HL-60/S4 treated with retinoic acid at 250 ng/mL for 4 days and 3 days (cell line): ENCODE measurements around the gene OAS3.
"Not testable (repeated sequence)": the region's sequence is repeated elsewhere in the genome, so short reads cannot be mapped to it uniquely, and the experiment has no call there.

Source experiments
- in situ Hi-C: fragments of 300-500 bp; cut with MboI; formaldehyde crosslinking; loops from 2 replicates; pipeline ENCODE4 v1.7.0; 2022; ENCODE audit warnings: low sequenced_read_pairs

OAS3 gene

DNA sequence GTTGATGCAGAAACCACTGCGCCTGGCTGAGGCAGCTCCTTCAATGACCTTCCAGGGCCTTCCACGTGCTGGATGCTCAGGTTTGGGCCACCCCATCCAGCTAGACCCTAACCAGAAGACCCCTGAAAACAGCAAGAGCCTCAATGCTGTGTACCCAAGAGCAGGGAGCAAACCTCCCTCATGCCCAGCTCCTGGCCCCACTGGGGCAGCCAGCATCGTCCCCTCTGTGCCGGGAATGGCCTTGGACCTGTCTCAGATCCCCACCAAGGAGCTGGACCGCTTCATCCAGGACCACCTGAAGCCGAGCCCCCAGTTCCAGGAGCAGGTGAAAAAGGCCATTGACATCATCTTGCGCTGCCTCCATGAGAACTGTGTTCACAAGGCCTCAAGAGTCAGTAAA is 10.5 kb downstream of the OAS3 start:
- in situ Hi-C loops = no loop called here

DNA sequence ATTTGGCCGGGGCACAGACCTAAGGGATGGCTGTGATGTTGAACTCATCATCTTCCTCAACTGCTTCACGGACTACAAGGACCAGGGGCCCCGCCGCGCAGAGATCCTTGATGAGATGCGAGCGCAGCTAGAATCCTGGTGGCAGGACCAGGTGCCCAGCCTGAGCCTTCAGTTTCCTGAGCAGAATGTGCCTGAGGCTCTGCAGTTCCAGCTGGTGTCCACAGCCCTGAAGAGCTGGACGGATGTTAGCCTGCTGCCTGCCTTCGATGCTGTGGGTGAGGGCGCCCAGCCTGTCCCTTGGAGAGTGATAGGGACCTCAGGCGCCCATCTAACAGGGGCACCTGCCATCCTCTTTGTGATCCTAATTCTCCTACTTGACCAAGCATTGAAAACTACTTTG is 12.4 kb downstream of the OAS3 start:
- in situ Hi-C loops = no loop called here

DNA sequence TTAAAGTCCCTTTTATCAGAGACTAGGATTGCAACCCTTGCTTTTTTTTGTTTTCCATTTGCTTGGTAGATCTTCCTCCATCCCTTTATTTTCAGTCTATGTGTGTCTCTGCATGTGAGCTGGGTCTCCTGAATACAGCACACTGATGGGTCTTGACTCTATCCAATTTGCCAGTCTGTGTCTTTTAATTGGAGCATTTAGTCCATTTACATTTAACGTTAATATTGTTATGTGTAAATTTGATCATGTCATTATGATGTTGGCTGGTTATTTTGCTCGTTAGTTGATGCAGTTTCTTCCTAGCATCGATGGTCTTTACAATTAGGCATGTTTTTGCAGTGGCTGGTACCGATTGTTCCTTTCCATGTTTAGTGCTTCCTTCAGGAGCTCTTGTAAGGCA is 18.9 kb downstream of the OAS3 start:
- in situ Hi-C loops = not testable (repeated sequence)

DNA sequence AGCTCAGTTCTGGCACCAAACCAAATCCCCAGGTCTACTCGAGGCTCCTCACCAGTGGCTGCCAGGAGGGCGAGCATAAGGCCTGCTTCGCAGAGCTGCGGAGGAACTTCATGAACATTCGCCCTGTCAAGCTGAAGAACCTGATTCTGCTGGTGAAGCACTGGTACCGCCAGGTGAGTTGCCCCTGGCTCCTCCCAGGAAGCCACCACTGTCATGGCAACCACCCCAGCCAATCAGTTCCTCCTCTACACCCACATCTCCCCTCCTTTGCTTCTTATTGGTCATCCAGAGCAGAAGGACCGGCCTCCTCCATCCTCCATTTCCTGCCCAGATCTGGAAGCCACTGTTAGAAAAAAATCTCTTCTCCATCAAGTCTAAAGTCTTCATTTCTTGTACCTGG is 22.8 kb downstream of the OAS3 start:
- in situ Hi-C loops = no loop called here

DNA sequence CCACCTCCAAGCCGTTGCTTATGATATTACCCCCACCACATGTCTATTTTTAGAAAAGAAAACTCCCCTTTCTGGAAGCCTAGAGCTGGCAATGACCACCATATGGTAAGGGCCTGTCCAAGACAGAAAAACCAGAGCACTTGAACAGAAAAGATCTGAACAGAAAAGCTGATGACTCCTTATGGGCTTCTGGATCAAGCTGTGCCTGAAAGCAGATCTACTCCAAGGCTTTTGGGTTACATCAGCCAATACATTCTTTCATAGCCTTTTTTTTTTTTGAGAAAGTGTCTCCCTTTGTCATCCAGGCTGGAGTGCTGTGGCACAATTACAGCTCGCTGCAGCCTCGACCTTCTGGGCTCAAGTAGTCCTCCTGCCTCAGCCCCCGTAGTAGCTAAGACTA is 23.3 kb downstream of the OAS3 start:
- in situ Hi-C loops = no loop called here

DNA sequence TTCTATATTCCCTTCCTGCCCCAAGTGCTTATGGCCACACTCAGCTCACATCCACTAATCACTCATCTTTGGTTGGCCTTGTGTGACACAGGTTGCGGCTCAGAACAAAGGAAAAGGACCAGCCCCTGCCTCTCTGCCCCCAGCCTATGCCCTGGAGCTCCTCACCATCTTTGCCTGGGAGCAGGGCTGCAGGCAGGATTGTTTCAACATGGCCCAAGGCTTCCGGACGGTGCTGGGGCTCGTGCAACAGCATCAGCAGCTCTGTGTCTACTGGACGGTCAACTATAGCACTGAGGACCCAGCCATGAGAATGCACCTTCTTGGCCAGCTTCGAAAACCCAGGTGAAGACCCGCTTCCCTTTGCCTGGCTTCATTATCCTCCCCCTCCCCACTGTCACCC is 24.3 kb downstream of the OAS3 start:
- in situ Hi-C loops = no loop called here

DNA sequence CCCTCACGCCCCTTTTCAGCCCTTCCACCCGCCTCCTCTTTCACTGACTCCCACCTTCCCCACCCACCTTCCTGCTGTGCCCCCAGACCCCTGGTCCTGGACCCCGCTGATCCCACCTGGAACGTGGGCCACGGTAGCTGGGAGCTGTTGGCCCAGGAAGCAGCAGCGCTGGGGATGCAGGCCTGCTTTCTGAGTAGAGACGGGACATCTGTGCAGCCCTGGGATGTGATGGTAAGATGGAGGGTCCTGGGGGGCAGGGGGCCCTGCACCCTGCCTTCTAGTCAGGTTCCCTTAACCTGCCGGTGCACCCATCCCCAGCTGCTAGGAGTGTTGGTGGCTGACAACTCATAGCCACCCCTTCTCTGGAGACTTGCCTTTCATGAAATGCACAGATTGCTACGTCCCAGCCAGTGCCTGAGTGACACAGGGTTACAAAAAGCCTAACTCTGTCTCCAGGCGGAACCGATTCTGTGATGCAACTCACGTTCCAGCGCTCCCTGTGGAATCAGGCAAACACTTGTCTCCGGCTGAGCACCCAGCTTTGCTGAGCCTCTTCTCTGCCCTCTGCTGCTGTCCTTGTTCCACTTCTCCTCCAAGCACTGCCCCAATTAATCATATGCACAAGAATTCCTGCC is 25.1 kb downstream of the OAS3 start:
- in situ Hi-C loops = no loop called here

DNA sequence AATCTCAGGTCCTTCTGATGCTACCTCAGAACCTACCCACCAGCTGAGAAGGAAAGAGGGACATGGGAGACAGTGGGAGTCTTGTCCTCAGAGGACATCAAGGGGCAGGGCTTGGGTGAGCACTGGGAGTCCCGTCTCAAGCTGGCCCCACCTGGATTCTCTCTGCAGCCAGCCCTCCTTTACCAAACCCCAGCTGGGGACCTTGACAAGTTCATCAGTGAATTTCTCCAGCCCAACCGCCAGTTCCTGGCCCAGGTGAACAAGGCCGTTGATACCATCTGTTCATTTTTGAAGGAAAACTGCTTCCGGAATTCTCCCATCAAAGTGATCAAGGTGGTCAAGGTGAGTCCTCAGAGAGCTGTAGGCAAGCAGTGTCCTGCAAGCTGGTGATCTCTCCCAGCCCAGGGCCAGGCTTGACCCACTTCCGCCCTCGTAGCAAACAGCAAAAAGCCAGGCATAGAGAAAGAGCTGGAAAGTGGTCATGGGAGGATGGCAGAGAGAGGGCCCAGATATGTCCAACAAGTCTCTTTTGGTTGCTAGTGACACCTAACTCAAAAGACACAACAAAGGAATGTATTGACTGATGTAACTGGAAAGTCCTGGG is 25.9 kb downstream of the OAS3 start:
- in situ Hi-C loops = no loop called here

DNA sequence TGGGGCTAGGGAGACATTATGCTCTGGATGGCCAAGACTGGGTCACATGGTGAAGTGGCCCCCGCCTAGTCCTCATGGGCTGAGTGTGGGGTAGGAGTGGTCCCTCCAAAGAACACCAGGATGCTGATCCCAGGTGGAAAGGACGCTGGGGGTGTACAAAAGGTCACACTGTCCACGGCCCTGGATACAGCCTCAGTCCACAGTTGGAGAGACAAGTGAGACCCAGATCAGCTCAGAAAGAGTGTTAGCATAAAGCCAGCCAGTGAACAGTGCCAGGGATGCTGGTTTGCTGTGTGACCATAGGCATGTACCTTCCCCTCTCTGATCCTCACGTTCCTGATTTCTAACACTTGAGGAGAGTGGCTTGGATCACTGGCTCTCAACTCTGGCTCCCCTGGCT is 26.6 kb downstream of the OAS3 start:
- in situ Hi-C loops = no loop called here

DNA sequence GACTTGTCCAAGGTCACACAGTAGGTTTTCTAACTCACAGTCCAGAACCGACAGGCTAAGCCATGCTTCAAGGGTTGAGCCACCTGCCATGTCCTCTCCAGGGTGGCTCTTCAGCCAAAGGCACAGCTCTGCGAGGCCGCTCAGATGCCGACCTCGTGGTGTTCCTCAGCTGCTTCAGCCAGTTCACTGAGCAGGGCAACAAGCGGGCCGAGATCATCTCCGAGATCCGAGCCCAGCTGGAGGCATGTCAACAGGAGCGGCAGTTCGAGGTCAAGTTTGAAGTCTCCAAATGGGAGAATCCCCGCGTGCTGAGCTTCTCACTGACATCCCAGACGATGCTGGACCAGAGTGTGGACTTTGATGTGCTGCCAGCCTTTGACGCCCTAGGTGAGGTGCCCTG is 27.4 kb downstream of the OAS3 start:
- in situ Hi-C loops = no loop called here

DNA sequence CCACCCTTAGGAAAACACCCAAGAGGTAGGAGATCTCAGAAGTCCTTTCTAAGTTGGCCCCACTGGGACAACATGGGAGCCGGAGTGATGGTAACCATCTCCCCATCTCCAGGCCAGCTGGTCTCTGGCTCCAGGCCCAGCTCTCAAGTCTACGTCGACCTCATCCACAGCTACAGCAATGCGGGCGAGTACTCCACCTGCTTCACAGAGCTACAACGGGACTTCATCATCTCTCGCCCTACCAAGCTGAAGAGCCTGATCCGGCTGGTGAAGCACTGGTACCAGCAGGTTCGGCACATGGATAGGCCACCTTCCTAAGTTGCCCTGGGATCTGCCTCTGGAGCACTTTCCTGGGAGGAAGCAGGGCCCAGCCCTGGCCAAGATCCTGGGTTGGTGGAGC is 29.0 kb downstream of the OAS3 start:
- in situ Hi-C loops = no loop called here

DNA sequence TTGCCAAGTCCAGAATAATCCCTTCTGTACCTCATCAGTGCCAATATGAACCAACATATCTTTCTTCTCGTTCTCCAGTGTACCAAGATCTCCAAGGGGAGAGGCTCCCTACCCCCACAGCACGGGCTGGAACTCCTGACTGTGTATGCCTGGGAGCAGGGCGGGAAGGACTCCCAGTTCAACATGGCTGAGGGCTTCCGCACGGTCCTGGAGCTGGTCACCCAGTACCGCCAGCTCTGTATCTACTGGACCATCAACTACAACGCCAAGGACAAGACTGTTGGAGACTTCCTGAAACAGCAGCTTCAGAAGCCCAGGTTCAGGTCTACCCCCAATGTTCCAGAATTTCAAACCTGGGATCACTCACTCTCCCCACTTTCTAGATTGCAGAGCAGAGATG is 29.6 kb downstream of the OAS3 start:
- in situ Hi-C loops = no loop called here

DNA sequence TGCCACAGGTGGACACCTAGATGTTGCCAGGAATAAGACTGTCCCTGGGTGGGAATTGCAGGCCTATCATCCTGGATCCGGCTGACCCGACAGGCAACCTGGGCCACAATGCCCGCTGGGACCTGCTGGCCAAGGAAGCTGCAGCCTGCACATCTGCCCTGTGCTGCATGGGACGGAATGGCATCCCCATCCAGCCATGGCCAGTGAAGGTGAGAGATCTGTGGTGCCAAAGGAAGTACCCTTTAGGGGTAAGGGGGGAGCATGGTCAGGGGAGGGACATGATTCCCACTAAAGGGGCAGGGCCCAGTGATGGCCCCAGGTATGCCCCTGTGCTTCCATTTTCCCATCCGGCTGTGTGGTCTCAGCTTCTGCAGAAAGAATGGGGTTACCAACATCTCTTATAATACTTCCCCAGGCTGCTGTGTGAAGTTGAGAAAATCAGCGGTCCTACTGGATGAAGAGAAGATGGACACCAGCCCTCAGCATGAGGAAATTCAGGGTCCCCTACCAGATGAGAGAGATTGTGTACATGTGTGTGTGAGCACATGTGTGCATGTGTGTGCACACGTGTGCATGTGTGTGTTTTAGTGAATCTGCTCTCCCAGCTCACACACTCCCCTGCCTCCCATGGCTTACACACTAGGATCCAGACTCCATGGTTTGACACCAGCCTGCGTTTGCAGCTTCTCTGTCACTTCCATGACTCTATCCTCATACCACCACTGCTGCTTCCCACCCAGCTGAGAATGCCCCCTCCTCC is 31.5 kb downstream of the OAS3 start:
- in situ Hi-C loops = no loop called here

DNA sequence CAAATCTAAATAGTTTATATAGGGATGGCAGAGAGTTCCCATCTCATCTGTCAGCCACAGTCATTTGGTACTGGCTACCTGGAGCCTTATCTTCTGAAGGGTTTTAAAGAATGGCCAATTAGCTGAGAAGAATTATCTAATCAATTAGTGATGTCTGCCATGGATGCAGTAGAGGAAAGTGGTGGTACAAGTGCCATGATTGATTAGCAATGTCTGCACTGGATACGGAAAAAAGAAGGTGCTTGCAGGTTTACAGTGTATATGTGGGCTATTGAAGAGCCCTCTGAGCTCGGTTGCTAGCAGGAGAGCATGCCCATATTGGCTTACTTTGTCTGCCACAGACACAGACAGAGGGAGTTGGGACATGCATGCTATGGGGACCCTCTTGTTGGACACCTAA is 32.1 kb downstream of the OAS3 start:
- in situ Hi-C loops = no loop called here

DNA sequence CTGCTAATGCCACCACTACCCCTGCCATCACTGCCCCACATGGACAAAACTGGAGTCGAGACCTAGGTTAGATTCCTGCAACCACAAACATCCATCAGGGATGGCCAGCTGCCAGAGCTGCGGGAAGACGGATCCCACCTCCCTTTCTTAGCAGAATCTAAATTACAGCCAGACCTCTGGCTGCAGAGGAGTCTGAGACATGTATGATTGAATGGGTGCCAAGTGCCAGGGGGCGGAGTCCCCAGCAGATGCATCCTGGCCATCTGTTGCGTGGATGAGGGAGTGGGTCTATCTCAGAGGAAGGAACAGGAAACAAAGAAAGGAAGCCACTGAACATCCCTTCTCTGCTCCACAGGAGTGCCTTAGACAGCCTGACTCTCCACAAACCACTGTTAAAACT is 33.0 kb downstream of the OAS3 start:
- in situ Hi-C loops = no loop called here

DNA sequence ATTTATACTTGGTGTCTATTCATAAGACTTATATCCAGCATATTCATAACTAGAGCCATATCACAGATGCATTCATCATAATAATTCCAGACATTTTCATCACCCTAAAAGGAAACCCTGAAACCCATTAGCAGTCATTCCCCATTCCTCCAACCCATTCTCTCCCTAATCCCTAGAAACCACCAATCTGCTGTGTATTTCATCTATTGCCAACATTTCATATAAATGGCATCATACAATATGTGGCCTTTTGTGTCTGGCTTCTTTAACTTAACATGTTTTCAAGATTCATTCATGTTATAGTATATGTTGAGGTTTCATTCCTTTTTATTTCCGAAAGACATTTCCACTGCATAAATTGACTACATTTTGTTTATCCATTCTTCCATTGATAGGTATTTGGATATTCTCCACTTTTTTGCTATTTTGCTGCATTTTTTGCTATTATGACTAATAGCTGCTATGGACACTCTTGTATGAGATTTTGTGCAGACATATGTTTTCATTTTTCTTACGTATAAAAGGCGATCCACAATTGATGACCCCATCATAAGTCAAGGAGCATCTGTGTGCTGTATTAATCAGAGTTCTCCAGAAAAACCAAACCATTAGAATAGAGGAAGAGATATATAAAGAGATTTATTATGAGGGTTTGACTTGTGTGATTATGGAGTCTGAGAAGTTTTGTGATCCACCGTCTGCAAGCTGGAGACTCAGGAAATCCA is 34.9 kb downstream of the OAS3 start:
- in situ Hi-C loops = no loop called here

DNA sequence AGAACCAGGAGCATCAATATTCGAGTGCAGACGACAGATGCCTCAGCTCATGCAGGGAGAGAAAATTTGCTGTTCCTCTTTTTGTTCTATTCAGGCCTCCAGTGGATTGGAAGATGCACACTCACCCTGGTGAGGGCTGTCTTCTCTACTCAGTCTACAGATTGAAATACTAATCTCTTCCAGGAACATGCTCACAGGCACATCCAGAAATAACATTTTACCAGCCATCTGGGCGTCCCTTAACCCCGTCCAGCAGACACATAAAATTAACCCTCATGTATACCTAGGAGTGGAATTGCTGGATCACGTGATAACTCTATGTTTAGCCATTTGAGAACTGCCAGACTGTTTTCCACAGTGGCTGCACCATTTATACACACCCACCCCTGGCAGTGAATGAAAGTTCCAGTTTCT is 35.6 kb downstream of the OAS3 start:
- in situ Hi-C loops = no loop called here

DNA sequence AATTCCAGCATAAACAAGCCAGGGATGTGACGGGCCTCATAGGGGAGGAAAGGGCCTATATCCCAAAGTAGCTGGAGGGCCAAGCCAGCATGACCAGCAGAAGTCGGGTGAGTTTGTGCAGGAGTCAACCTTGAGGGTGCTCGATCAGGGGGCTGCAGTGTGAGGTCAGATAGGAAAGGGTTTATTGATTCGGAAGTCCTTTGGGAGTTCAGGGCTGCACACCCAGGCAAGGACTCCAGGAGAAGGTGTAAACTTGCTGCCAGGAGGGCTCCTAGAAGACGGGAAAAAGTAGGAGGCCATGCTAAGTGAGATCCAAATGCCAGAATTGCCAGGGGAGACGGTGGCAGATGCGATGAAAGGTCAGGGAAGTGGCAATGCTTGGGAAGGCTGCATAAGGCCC is 36.6 kb downstream of the OAS3 start:
- in situ Hi-C loops = no loop called here

DNA sequence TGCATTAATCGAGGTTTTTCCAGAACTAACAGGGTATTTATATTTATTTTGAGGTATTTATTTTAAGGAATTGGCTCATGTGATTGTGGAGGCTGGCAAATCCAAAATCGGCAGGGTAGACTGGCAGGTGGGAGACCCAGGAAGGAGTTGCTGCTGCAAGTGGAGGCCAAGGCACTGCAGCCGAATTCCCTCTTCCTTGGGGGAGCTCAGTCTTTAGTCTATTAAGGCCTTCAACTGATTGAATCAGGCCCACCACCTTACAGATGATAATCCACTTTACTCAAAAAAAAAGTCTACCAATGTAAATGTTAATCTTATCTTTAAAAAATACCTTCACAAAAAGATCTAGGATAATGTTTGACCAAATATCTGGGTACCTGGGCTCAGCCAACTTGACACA is 38.9 kb downstream of the OAS3 start:
- in situ Hi-C loops = no loop called here

DNA sequence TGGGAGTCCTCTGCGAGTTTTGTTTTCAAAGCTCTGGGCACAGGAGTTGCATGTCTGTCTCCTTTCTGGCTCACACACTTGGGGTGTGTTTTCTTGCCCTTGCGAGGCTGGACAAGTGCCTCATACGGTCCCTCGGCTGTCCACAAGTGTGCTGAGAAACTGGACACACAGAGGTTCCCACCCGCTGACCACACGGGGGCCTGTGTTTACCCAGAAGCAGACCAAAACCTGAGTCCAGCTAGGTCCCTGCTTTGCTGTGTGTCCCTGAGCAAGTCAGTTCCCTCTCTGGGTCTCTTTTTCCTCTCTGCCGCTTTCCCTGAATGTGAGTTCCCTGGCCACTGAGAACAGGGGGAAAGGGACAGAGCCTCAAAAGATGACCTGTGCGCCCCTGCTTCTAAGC is 39.4 kb downstream of the OAS3 start:
- in situ Hi-C loops = no loop called here

DNA sequence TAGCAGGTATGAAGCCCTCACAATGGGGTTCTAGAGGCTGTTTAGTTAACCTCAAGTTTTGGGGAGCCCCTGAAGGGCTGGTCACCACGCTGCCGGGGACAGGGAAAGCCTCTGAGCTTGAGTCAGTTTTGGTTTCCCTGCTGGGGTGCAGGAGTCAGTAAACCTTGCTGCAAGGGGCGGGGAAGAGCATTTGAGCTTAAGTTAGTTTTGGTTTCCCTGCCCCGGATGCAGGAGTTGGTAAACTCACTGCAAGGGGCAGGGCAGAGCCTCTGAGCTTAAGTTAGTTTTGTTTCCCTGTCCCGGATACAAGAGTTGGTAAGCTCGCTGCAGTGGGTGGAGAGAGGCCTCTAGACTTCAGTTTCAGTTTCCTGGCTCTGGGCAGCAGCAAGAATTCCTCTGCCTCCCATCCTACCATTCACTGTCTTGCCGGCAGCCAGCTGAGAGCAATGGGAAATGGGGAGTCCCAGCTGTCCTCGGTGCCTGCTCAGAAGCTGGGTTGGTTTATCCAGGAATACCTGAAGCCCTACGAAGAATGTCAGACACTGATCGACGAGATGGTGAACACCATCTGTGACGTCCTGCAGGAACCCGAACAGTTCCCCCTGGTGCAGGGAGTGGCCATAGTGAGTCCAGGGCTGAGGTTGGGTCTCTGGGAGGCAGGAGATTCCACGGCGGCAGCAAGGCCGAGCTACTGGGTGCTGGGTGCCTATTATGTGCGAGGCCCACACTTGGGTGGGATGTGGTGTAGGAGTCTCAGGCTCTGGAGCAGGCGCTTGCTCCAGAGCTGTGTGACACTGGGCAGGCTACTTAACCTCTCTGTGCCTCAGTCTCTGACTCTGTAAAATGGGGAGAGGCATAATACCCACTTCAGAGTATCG is 40.1 kb downstream of the OAS3 start, which contains the start of gene OAS2:
Gene OAS2 (plus strand): TSS at position 357 of the 878 bp plus-strand sequence. CDS start 90 bp downstream, at position 447.
- in situ Hi-C loops = no loop called here
